ENCODE results near the gene SEMA5B.

DNA sequence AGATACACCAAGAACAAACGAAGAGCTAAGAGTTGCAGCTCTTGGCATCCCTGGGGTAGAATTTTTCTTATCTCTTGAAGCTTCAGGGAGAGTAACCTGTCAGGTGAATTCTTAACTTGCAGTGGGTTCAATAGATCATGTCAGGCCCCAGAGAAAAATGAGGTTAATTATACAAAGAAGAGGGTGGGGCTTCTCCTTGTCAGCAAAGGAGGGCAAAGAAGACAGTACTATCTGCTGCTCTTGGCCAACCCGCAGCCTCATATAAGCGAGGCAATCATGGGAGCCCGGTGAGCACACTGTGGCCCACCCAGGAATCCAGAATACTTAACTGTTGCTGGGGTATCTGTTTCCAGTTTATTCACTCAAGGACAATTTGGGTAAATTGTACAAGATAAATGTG, 110.2 kb downstream of the SEMA5B start:
- TF ChIP-seq RAD21 (IDR thresholded peaks at IDR 0.05) (no peak), TAF1 (conservative IDR thresholded peaks at IDR 0.05) (no peak), JUND (IDR thresholded peaks at IDR 0.05) (no peak), HNF4G (IDR thresholded peaks at IDR 0.05) (no peak), RXRA (IDR thresholded peaks at IDR 0.05) (no peak), YY1 (IDR thresholded peaks at IDR 0.05) (no peak), SP1 (IDR thresholded peaks at IDR 0.05) (no peak)
- TF ChIP-seq, protein P1, sequence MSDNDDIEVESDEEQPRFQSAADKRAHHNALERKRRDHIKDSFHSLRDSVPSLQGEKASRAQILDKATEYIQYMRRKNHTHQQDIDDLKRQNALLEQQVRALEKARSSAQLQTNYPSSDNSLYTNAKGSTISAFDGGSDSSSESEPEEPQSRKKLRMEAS (IDR thresholded peaks at IDR 0.05), result no peak
- TF ChIP-seq, protein P2, sequence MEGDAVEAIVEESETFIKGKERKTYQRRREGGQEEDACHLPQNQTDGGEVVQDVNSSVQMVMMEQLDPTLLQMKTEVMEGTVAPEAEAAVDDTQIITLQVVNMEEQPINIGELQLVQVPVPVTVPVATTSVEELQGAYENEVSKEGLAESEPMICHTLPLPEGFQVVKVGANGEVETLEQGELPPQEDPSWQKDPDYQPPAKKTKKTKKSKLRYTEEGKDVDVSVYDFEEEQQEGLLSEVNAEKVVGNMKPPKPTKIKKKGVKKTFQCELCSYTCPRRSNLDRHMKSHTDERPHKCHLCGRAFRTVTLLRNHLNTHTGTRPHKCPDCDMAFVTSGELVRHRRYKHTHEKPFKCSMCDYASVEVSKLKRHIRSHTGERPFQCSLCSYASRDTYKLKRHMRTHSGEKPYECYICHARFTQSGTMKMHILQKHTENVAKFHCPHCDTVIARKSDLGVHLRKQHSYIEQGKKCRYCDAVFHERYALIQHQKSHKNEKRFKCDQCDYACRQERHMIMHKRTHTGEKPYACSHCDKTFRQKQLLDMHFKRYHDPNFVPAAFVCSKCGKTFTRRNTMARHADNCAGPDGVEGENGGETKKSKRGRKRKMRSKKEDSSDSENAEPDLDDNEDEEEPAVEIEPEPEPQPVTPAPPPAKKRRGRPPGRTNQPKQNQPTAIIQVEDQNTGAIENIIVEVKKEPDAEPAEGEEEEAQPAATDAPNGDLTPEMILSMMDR (IDR thresholded peaks at IDR 0.05; ENCODE audit: low read depth, low read length, missing input control), result no peak
- TF ChIP-seq, protein P3, sequence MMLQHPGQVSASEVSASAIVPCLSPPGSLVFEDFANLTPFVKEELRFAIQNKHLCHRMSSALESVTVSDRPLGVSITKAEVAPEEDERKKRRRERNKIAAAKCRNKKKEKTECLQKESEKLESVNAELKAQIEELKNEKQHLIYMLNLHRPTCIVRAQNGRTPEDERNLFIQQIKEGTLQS (IDR thresholded peaks at IDR 0.05), result no peak

Measured in liver (tissue), 3 donors.